K562 (cell line): Measurements from ENCODE around the gene GCN1. TPM values are rescaled to one million over a fixed set of nuclear protein-coding genes. Genes with fewer than 3 reads are reported as not detected.
A peak's percentile ranks its signal among the peaks of the same experiment; 100 is the strongest.

ENCODE experiments used
- ATAC-seq: fragments of 200-7000 bp; cut with Tn5 transposase; 3 replicates; pipeline ENCODE4 v1.9.1; 2020; ENCODE audit warnings: moderate library complexity
- BruUV-seq: library from RNA; stranded (reverse); fragments of 400-500 nt; replicated peaks from 2 replicates; lab custom pipeline; 2021; lab: Mats Ljungman, UMichigan
- CTCF ChIA-PET: fragments of 300-600 bp; formaldehyde crosslinking; extraction: SDS; loops from one replicate; lab custom pipeline; 2021; ENCODE audit warnings: low intra/inter-chr PET ratio; lab: Yijun Ruan, JAX
- POLR2A ChIA-PET: fragments of 300-600, 350-650 bp; sonication (Branson Sonifier 250); formaldehyde crosslinking; extraction: SDS; loops from one replicate; lab custom pipeline; 2021; ENCODE audit warnings: antibody characterized with exemption, inconsistent platforms; lab: Yijun Ruan, JAX
- DNase-seq, 4 experiments: peaks; one replicate each; pipeline versions ENCODE4 v3.0.0 to v3.0.0-alpha.2; 2011 to 2018; ENCODE audit warnings: low spot score in 3 of 4, mixed read lengths in 3 of 4; ENCODE audit errors: extremely low read depth in 1 of 4
- FAIRE-seq: peaks from 2 replicates; lab custom pipeline; 2011; peaks lifted over from hg19 to GRCh38; lab: Jason Lieb, UNC
- H2AFZ ChIP-seq: 2 replicates; pipeline ENCODE4 v1.6.0; 2011; ENCODE audit warnings: low read depth, low read length, control low read depth, inconsistent platforms
- H3K27ac ChIP-seq: fragments of 200-600 bp; 3 replicates; pipeline ENCODE4 v1.8.0; 2011; ENCODE audit warnings: low read depth, mild to moderate bottlenecking, control low read depth, inconsistent platforms, low read length, moderate library complexity, mixed read lengths; ENCODE audit errors: extremely low read depth
- H3K27me3 ChIP-seq, 2 experiments: fragments of 300-600 bp in 1 of 2; 2 replicates in 1 of 2; 3 replicates in 1 of 2; pipeline versions ENCODE4 v1.6.0 to v1.8.0; 2011; ENCODE audit warnings: inconsistent platforms in 2 of 2, low read length in 2 of 2, mild to moderate bottlenecking in 1 of 2, mixed read lengths in 1 of 2, moderate library complexity in 1 of 2; ENCODE audit not compliant: control insufficient read depth in 2 of 2, insufficient read depth in 2 of 2
- H3K36me3 ChIP-seq: fragments of 300-600 bp; 3 replicates; pipeline ENCODE4 v1.8.0; 2011; ENCODE audit warnings: mild to moderate bottlenecking, low read length, inconsistent platforms; ENCODE audit not compliant: control insufficient read depth, insufficient read depth
- H3K4me1 ChIP-seq, 2 experiments: fragments of 200-600 bp in 1 of 2; replicated peaks in 1 of 2; 2 replicates in 1 of 2; 3 replicates in 1 of 2; pipeline versions ENCODE4 v1.5.1 to v1.8.0; 2011; ENCODE audit warnings: inconsistent platforms in 2 of 2, low read length in 2 of 2, mild to moderate bottlenecking in 1 of 2, mixed read lengths in 1 of 2, moderate library complexity in 1 of 2; ENCODE audit not compliant: control insufficient read depth in 2 of 2, insufficient read depth in 2 of 2
- H3K4me2 ChIP-seq: 2 replicates; pipeline ENCODE4 v1.6.1; 2011; ENCODE audit warnings: low read length, control low read depth, inconsistent platforms, mixed read lengths; ENCODE audit not compliant: insufficient read depth
- H3K4me3 ChIP-seq: fragments of 200-600 bp; sonication (generic), shearing (Covaris generic); 2 replicates; pipeline ENCODE4 v1.5.1; 2016; ENCODE audit warnings: control low read depth, inconsistent platforms
- H3K79me2 ChIP-seq: fragments of 200-600 bp; 3 replicates; pipeline ENCODE4 v1.8.0; 2011; ENCODE audit warnings: low read length, inconsistent platforms; ENCODE audit not compliant: control insufficient read depth, insufficient read depth
- H3K9ac ChIP-seq, 2 experiments: 2 replicates each; pipeline versions ENCODE4 v1.6.0 to v1.6.1; 2011; ENCODE audit warnings: low read depth in 2 of 2, low read length in 2 of 2, control low read depth in 1 of 2, inconsistent platforms in 1 of 2, mild to moderate bottlenecking in 1 of 2, mixed read lengths in 1 of 2; ENCODE audit not compliant: insufficient read depth in 1 of 2
- H3K9me1 ChIP-seq: one replicate; pipeline ENCODE4 v1.6.0; 2011; ENCODE audit warnings: inconsistent platforms, mild to moderate bottlenecking, low read length, moderate library complexity; ENCODE audit not compliant: control insufficient read depth, insufficient read depth
- H3K9me3 ChIP-seq: replicated peaks from 2 replicates; pipeline ENCODE4 v1.5.1; 2011; ENCODE audit warnings: low read depth, low read length, inconsistent platforms; ENCODE audit not compliant: control insufficient read depth, insufficient read depth
- H4K20me1 ChIP-seq: replicated peaks from 2 replicates; pipeline ENCODE4 v1.6.1; 2011; ENCODE audit warnings: low read length, inconsistent platforms, mixed read lengths; ENCODE audit not compliant: control insufficient read depth, insufficient read depth
- BCL6 ChIP-seq: fragments of 250-450 bp; sonication (Bioruptor Pico); IDR thresholded peaks from 2 replicates; pipeline ENCODE4 v1.4.0; 2020
- BRD4 ChIP-seq: fragments of 200-600 bp; sonication (generic); IDR thresholded peaks from 2 replicates; pipeline ENCODE4 v1.6.1; 2017; ENCODE audit warnings: inconsistent platforms
- E2F3 ChIP-seq: fragments of 250-450 bp; sonication (Bioruptor Pico); IDR thresholded peaks from 2 replicates; pipeline ENCODE4 v1.4.0; 2020; ENCODE audit warnings: mild to moderate bottlenecking
- FOXA3 ChIP-seq, 2 experiments: fragments of 450-650 bp in 1 of 2; sonication (generic) in 1 of 2; formaldehyde crosslinking; IDR thresholded peaks in 1 of 2; conservative IDR thresholded peaks in 1 of 2; 2 replicates each; pipeline versions ENCODE4 v1.4.0 to v1.8.0; 2020 to 2022; ENCODE audit warnings: mild to moderate bottlenecking in 2 of 2, missing genetic modification reagents in 1 of 2
- GABPB1 ChIP-seq: sonication (generic); formaldehyde crosslinking; IDR thresholded peaks from 2 replicates; pipeline ENCODE4 v1.8.0; 2022; ENCODE audit warnings: mild to moderate bottlenecking, missing genetic modification reagents
- LCOR ChIP-seq: sonication (generic); formaldehyde crosslinking; IDR thresholded peaks from 2 replicates; pipeline ENCODE4 v1.8.0; 2022; ENCODE audit warnings: mild to moderate bottlenecking, missing genetic modification reagents
- POLR2A ChIP-seq: fragments of 450-650 bp; conservative IDR thresholded peaks from 2 replicates; pipeline ENCODE4 v1.6.1; 2016
- SP1 ChIP-seq: sonication (generic); formaldehyde crosslinking; IDR thresholded peaks from 2 replicates; pipeline ENCODE4 v1.8.1; 2022; ENCODE audit warnings: mild to moderate bottlenecking, missing genetic modification reagents
- TAF15 ChIP-seq: fragments of 200-400 bp; formaldehyde crosslinking; IDR thresholded peaks from 2 replicates; pipeline ENCODE4 v1.6.1; 2017; ENCODE audit warnings: mild to moderate bottlenecking, low read depth, low read length, moderate library complexity
- TCF7 ChIP-seq: sonication (generic); IDR thresholded peaks from 2 replicates; pipeline ENCODE4 v1.6.1; 2016; ENCODE audit warnings: antibody characterized with exemption, borderline replicate concordance
- WHSC1 ChIP-seq: IDR thresholded peaks from one replicate; pipeline ENCODE4 v1.6.1; 2012; ENCODE audit warnings: low read length, control low read depth, inconsistent platforms
- ZNF444 ChIP-seq: fragments of 250-450 bp; sonication (Bioruptor Pico); IDR thresholded peaks from 2 replicates; pipeline ENCODE4 v1.4.0; 2020; ENCODE audit warnings: mild to moderate bottlenecking, moderate library complexity
- ZNF445 ChIP-seq: fragments of 250-450 bp; sonication (Bioruptor Pico); IDR thresholded peaks from 2 replicates; pipeline ENCODE4 v1.4.0; 2020; ENCODE audit warnings: low read depth, mild to moderate bottlenecking, moderate library complexity
- WGBS: fragments of 100-300 bp; shearing (Covaris generic); methylation state at CpG from one replicate; pipeline ENCODE4 v1.1.6; 2016; ENCODE audit warnings: low coverage, mixed read lengths; ENCODE audit not compliant: insufficient coverage; ENCODE audit errors: missing lambda C conversion rate; 5-methylcytosine and 5-hydroxymethylcytosine counted together
- in situ Hi-C: fragments of 300-500 bp; cut with MboI; formaldehyde crosslinking; loops from 4 replicates; pipeline ENCODE4 v1.15.0; 2018; ENCODE audit warnings: inconsistent platforms, mixed read lengths
- intact Hi-C: fragments of 100-400 bp; cut with micrococcal nuclease; formaldehyde crosslinking; loops from 2 replicates; pipeline ENCODE4 v1.14.2; 2022
- polyA plus RNA-seq, 8 experiments: library from polyadenylated mRNA; depleted of rRNA in 4 of 8; stranded (reverse) in 5 of 8; unstranded in 3 of 8; fragments of >200 nt; fragmentation: Nextera tagmentation in 2 of 8; fragmentation: Illumina TruSeq in 1 of 8; extraction: Ambion mirVana in 2 of 8; extraction: Trizol in 1 of 8; gene quantifications; 2 replicates each; pipeline versions ENCODE4 v1.2.1 to v1.2.3, GENCODE V29; 2011 to 2014; ENCODE audit warnings: inconsistent platforms in 1 of 8, missing spikeins in 1 of 8
- total RNA-seq, 7 experiments: library from RNA; depleted of rRNA in 6 of 7; stranded (reverse); fragments of >200 nt in 6 of 7; fragmentation: Illumina TruSeq in 2 of 7; extraction: Trizol in 2 of 7; gene quantifications; 2 replicates each; pipeline versions ENCODE4 v1.2.1 to v1.2.3, GENCODE V29; 2011 to 2021; ENCODE audit warnings: low replicate concordance in 1 of 7
- TF ChIP-seq, protein P1 (sequence below): sonication (generic); formaldehyde crosslinking; IDR thresholded peaks from 2 replicates; pipeline ENCODE4 v1.8.0; 2023; ENCODE audit warnings: mild to moderate bottlenecking, missing genetic modification reagents
- TF ChIP-seq, protein P2 (sequence below): fragments of 250-450 bp; sonication (Bioruptor Pico); IDR thresholded peaks from 2 replicates; pipeline ENCODE4 v1.4.0; 2020; ENCODE audit warnings: mild to moderate bottlenecking, moderate library complexity, borderline replicate concordance

The GCN1 gene
- total and polyA plus RNA-seq, 9 of the 15 experiments (the other 6 are each of a cell fraction or from before 2014, with no cell fraction given) = 11.9 to 190 (median 51.7) TPM

DNA sequence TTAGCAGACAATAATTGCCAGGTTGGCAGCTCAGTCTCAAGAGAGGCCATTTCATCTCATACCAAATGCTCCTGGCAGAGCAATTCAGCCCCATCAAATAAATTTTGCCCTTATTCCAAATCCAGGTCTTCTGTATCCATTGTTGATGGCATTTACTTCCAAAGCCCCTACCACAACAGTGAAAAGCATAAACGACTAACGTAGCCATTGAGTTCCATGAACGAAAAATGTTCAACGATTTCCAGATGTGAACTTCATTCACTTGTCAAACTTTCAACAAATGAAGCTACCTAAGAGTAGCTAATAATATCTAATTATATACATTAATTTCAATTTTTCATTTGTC is 3.0 kb upstream of the GCN1 start:
- peak overlapping the region; percentile 100 for H3K4me2 ChIP-seq
- H3K9me1 ChIP-seq = no peaks in the 10 kb centered on the region
- H3K79me2 ChIP-seq = peaks cover 94% of the 10 kb centered on the region
- in situ Hi-C loops = no loop called here
- DNase-seq = no peak
- H3K9me3 ChIP-seq = no peaks in the 10 kb centered on the region
- no TSS peak for BruUV-seq
- ChIA-PET CTCF (no interaction called here), POLR2A (interaction anchor here (1.3 to 12.6 kb wide), 13 partner anchors 9 to 110 kb away, joined by 3 to 331 read pairs (median 6); partner anchors contain the start of genes PXN, RNU4-1 and RNU4-2)
- peaks cover 17 to 33% of the 10 kb centered on the region in 2 experiments; a peak in 4 of 5 replicates for H3K4me1 ChIP-seq
- 29% methylated on average over 4 of the region's 4 CpGs for WGBS
- ATAC-seq = no peak
- H3K27me3 ChIP-seq = no peaks in the 10 kb centered on the region
- peaks cover 56% of the 10 kb centered on the region for H3K36me3 ChIP-seq
- H3K27ac ChIP-seq = peak overlapping the region; percentile 96
- H3K4me3 ChIP-seq = peak overlapping the region; percentile 84; the same call in 1 of the 2 replicates
- FAIRE-seq = no peak
- intact Hi-C loops = no loop called here
- peak overlapping the region; percentile 21 to 98 for H3K9ac ChIP-seq
- H2AFZ ChIP-seq = no peak overlapping the region
- H4K20me1 ChIP-seq = peaks cover 35% of the 10 kb centered on the region
- no peak for TF ChIP-seq WHSC1
- TF ChIP-seq E2F3 (CRISPR knock-in tag) = no peak
- TF ChIP-seq TAF15 = no peak
- no peak for TF ChIP-seq ZNF444 (CRISPR knock-in tag)
- TF ChIP-seq POLR2A = 0 out of 2 replicates have a peak, but pooled peaks have one; percentile 4
- TF ChIP-seq FOXA3 (CRISPR knock-in tag; conservative IDR thresholded peaks at IDR 0.05 in 1 of 2, IDR thresholded peaks at IDR 0.05 in 1 of 2) = no peak
- no peak for TF ChIP-seq TCF7
- no peak for TF ChIP-seq BRD4
- TF ChIP-seq GABPB1 (CRISPR knock-in tag) = 0 out of 2 replicates have a peak, but pooled peaks have one; percentile 23
- no peak for TF ChIP-seq ZNF445 (CRISPR knock-in tag)
- TF ChIP-seq, protein P1, sequence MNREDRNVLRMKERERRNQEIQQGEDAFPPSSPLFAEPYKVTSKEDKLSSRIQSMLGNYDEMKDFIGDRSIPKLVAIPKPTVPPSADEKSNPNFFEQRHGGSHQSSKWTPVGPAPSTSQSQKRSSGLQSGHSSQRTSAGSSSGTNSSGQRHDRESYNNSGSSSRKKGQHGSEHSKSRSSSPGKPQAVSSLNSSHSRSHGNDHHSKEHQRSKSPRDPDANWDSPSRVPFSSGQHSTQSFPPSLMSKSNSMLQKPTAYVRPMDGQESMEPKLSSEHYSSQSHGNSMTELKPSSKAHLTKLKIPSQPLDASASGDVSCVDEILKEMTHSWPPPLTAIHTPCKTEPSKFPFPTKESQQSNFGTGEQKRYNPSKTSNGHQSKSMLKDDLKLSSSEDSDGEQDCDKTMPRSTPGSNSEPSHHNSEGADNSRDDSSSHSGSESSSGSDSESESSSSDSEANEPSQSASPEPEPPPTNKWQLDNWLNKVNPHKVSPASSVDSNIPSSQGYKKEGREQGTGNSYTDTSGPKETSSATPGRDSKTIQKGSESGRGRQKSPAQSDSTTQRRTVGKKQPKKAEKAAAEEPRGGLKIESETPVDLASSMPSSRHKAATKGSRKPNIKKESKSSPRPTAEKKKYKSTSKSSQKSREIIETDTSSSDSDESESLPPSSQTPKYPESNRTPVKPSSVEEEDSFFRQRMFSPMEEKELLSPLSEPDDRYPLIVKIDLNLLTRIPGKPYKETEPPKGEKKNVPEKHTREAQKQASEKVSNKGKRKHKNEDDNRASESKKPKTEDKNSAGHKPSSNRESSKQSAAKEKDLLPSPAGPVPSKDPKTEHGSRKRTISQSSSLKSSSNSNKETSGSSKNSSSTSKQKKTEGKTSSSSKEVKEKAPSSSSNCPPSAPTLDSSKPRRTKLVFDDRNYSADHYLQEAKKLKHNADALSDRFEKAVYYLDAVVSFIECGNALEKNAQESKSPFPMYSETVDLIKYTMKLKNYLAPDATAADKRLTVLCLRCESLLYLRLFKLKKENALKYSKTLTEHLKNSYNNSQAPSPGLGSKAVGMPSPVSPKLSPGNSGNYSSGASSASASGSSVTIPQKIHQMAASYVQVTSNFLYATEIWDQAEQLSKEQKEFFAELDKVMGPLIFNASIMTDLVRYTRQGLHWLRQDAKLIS = no peak
- 0 out of 2 replicates have a peak, but pooled peaks have one; percentile 17 for TF ChIP-seq LCOR (CRISPR knock-in tag)
- TF ChIP-seq SP1 (CRISPR knock-in tag) = no peak
- TF ChIP-seq, protein P2, sequence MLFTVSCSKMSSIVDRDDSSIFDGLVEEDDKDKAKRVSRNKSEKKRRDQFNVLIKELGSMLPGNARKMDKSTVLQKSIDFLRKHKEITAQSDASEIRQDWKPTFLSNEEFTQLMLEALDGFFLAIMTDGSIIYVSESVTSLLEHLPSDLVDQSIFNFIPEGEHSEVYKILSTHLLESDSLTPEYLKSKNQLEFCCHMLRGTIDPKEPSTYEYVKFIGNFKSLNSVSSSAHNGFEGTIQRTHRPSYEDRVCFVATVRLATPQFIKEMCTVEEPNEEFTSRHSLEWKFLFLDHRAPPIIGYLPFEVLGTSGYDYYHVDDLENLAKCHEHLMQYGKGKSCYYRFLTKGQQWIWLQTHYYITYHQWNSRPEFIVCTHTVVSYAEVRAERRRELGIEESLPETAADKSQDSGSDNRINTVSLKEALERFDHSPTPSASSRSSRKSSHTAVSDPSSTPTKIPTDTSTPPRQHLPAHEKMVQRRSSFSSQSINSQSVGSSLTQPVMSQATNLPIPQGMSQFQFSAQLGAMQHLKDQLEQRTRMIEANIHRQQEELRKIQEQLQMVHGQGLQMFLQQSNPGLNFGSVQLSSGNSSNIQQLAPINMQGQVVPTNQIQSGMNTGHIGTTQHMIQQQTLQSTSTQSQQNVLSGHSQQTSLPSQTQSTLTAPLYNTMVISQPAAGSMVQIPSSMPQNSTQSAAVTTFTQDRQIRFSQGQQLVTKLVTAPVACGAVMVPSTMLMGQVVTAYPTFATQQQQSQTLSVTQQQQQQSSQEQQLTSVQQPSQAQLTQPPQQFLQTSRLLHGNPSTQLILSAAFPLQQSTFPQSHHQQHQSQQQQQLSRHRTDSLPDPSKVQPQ (CRISPR knock-in tag) = no peak
- no peak for TF ChIP-seq BCL6 (CRISPR knock-in tag)
